ENCODE data around the gene RHEX.
"Not testable (repeated sequence)": the region's sequence is repeated elsewhere in the genome, so short reads cannot be mapped to it uniquely, and the experiment has no call there.

RHEX gene

GRCh38 chr1:206030714-206031113, 22.3 kb upstream of the RHEX start:
- DNase-seq = peak; percentile 91

GRCh38 chr1:206032380-206033140, 20.4 kb upstream of the RHEX start:
- no peak for DNase-seq

- DNase-seq = peak; percentile 78
Observed at GRCh38 chr1:206035027-206035426, 17.9 kb upstream of the RHEX start.

- DNase-seq = no peak
Observed at GRCh38 chr1:206036663-206037455, 16.1 kb upstream of the RHEX start.

GRCh38 chr1:206037581-206037980, 15.4 kb upstream of the RHEX start:
- no peak for DNase-seq

GRCh38 chr1:206039046-206039973, 13.7 kb upstream of the RHEX start:
- no peak for DNase-seq

- no peak for DNase-seq
Observed at GRCh38 chr1:206040328-206040727, 12.6 kb upstream of the RHEX start.

GRCh38 chr1:206041640-206042039, 11.3 kb upstream of the RHEX start:
- no peak for DNase-seq

- no peak for DNase-seq
Observed at GRCh38 chr1:206047271-206047670, 5.7 kb upstream of the RHEX start.

GRCh38 chr1:206048582-206048981, 4.4 kb upstream of the RHEX start:
- DNase-seq = no peak

- DNase-seq = no peak
Observed at GRCh38 chr1:206049293-206049692, 3.7 kb upstream of the RHEX start.

GRCh38 chr1:206049919-206050600, 2.9 kb upstream of the RHEX start:
- no peak for DNase-seq

- DNase-seq = peak; percentile 75
Observed at GRCh38 chr1:206050655-206051235, 2.2 kb upstream of the RHEX start.

GRCh38 chr1:206052231-206052865, 625 bp upstream of the RHEX start:
- DNase-seq = not testable (repeated sequence)

- not testable (repeated sequence) for DNase-seq
Observed at GRCh38 chr1:206053616-206054015, 643 bp downstream of the RHEX start.

- not testable (repeated sequence) for DNase-seq
Observed at GRCh38 chr1:206055069-206055625, 2.2 kb downstream of the RHEX start.

GRCh38 chr1:206055639-206056323, 2.8 kb downstream of the RHEX start:
- not testable (repeated sequence) for DNase-seq

- DNase-seq = not testable (repeated sequence)
Observed at GRCh38 chr1:206058289-206058926, 5.4 kb downstream of the RHEX start.

GRCh38 chr1:206058927-206059292, 5.9 kb downstream of the RHEX start:
- no peak for DNase-seq

- peak; percentile 75 for DNase-seq
Observed at GRCh38 chr1:206059355-206059915, 6.5 kb downstream of the RHEX start.
